T-helper 2 cell treated with Interferon-gamma antibody and Interleukin-4, amounts not matched to agents 100 ng/mL and 5 ng/mL, for 36 hours (primary cell): Measurements from ENCODE around the gene RRAD. TPM values are rescaled to one million over a fixed set of nuclear protein-coding genes. Genes with fewer than 3 reads are reported as not detected.

Source experiments
- intact Hi-C: fragments of 100-400 bp; cut with micrococcal nuclease; formaldehyde crosslinking; loops from one replicate; pipeline ENCODE4 v1.15.1; 2023
- total RNA-seq: library from RNA; stranded (reverse); gene quantifications from 2 replicates; pipeline ENCODE4 v1.2.3, GENCODE V29; 2022

Gene RRAD
- total RNA-seq, 1 donor from 2014 or later, result 1.2 TPM

- intact Hi-C loops, result loop anchor here (5.0 to 10.0 kb wide), 2 partner anchors 62 to 325 kb away; partner anchors contain the start of gene PLEKHG4
Observed at GRCh38 chr16:66952430-66953110, 27.2 kb upstream of the RRAD start.

- intact Hi-C loops, result loop anchor here (5.0 to 10.0 kb wide), 2 partner anchors 64 to 326 kb away; partner anchors contain the start of gene PLEKHG4
Observed at GRCh38 chr16:66950971-66951790, 25.8 kb upstream of the RRAD start.

GRCh38 chr16:66950437-66950836 lies 25.1 kb upstream of the RRAD start:
- intact Hi-C loops, result loop anchor here (5.0 to 10.0 kb wide), 2 partner anchors 64 to 327 kb away; partner anchors contain the start of gene PLEKHG4

- intact Hi-C loops, result loop anchor here (5.0 kb wide), 1 partner anchor 208 kb away; the partner anchor contains the start of genes FBXL8 and TRADD
Observed at GRCh38 chr16:66949472-66949871, 24.1 kb upstream of the RRAD start.

- intact Hi-C loops, result loop anchor here (5.0 kb wide), 1 partner anchor 208 kb away; the partner anchor contains the start of genes FBXL8 and TRADD
Observed at GRCh38 chr16:66948837-66949225, 23.5 kb upstream of the RRAD start.

- intact Hi-C loops, result loop anchor here (5.0 kb wide), 1 partner anchor 209 kb away; the partner anchor contains the start of genes FBXL8 and TRADD
Observed at GRCh38 chr16:66948134-66948836, 22.9 kb upstream of the RRAD start.

GRCh38 chr16:66947302-66948065 lies 22.1 kb upstream of the RRAD start:
- intact Hi-C loops, result loop anchor here (2.0 to 5.0 kb wide), 2 partner anchors 210 to 237 kb away; partner anchors contain the start of genes FBXL8 and TRADD

GRCh38 chr16:66946974-66947301 lies 21.6 kb upstream of the RRAD start:
- intact Hi-C loops, result loop anchor here (1.0 to 5.0 kb wide), 3 partner anchors 52 to 238 kb away; partner anchors contain the start of genes FBXL8 and TRADD

- intact Hi-C loops, result loop anchor here (1.0 to 5.0 kb wide), 3 partner anchors 51 to 238 kb away; partner anchors contain the start of genes FBXL8 and TRADD
Observed at GRCh38 chr16:66946541-66946940, 21.2 kb upstream of the RRAD start.

GRCh38 chr16:66945939-66946338 lies 20.6 kb upstream of the RRAD start:
- intact Hi-C loops, result loop anchor here (1.0 to 5.0 kb wide), 3 partner anchors 51 to 239 kb away; partner anchors contain the start of genes FBXL8 and TRADD

- intact Hi-C loops, result loop anchor here (5.0 kb wide), 1 partner anchor 212 kb away; the partner anchor contains the start of genes FBXL8 and TRADD
Observed at GRCh38 chr16:66944971-66945370, 19.6 kb upstream of the RRAD start.

- intact Hi-C loops, result no loop called here
Observed at GRCh38 chr16:66944054-66944441, 18.7 kb upstream of the RRAD start.

- intact Hi-C loops, result no loop called here
Observed at GRCh38 chr16:66943426-66944053, 18.2 kb upstream of the RRAD start.

- intact Hi-C loops, result no loop called here
Observed at GRCh38 chr16:66942981-66943380, 17.6 kb upstream of the RRAD start.

- intact Hi-C loops, result no loop called here
Observed at GRCh38 chr16:66940236-66940635, 14.9 kb upstream of the RRAD start.

GRCh38 chr16:66939366-66939765 lies 14.0 kb upstream of the RRAD start:
- intact Hi-C loops, result no loop called here

GRCh38 chr16:66937725-66938337 lies 12.5 kb upstream of the RRAD start:
- intact Hi-C loops, result no loop called here

- intact Hi-C loops, result no loop called here
Observed at GRCh38 chr16:66936889-66937554, 11.7 kb upstream of the RRAD start.

GRCh38 chr16:66936462-66936861 lies 11.1 kb upstream of the RRAD start:
- intact Hi-C loops, result no loop called here
